Measurements from ENCODE around the gene POU2AF3. TPM values are rescaled to one million over a fixed set of nuclear protein-coding genes. Genes with fewer than 3 reads are reported as not detected.
A peak's percentile ranks its signal among the peaks of the same experiment; 100 is the strongest.

The POU2AF3 gene
- total RNA-seq, 1 experiment from 2014 or later = 2.7 TPM

- Mint-ChIP-seq H3K36me3 (no peaks in the 10 kb centered on the region), H3K4me3 (peak overlapping the region; percentile 76), H3K9me3 (no peaks in the 10 kb centered on the region), H3K27me3 (ENCODE audit: low read depth) (peaks cover 26% of the 10 kb centered on the region), H3K4me1 (peaks cover 34% of the 10 kb centered on the region), H3K27ac (no peak overlapping the region)
- DNase-seq (ENCODE audit: low spot score) (peak; percentile 74), ATAC-seq (peak; percentile 60)
- ChIA-PET POLR2A (interaction anchor here (1.3 kb wide), 1 partner anchor 124 kb away, joined by 4 read pairs; no protein-coding TSS in a partner anchor), CTCF (interaction anchor here (0.7 to 2.6 kb wide), 6 partner anchors 21 to 129 kb away, joined by 3 to 25 read pairs (median 4); no protein-coding TSS in a partner anchor)
- peak; percentile 20; the same call in 1 of the 2 replicates for TF ChIP-seq SP1 (CRISPR knock-in tag; conservative IDR thresholded peaks at IDR 0.05)
- TF ChIP-seq GABPB1 (CRISPR knock-in tag; IDR thresholded peaks at IDR 0.05) = no peak
- no peak for TF ChIP-seq PRRX2 (CRISPR knock-in tag; IDR thresholded peaks at IDR 0.05)
- TF ChIP-seq ZNF281 (CRISPR knock-in tag; IDR thresholded peaks at IDR 0.05) = no peak
- no peak for TF ChIP-seq JUN (CRISPR knock-in tag; IDR thresholded peaks at IDR 0.05)
- TF ChIP-seq PRDM15 (CRISPR knock-in tag; IDR thresholded peaks at IDR 0.05) = no peak
- TF ChIP-seq MLX (CRISPR knock-in tag; IDR thresholded peaks at IDR 0.05) = no peak
- no peak for TF ChIP-seq ATF2 (CRISPR knock-in tag; IDR thresholded peaks at IDR 0.05; ENCODE audit: borderline replicate concordance, low read depth)
- peak; percentile 47; the same call in 1 of the 2 replicates for TF ChIP-seq ARID4B (CRISPR knock-in tag; IDR thresholded peaks at IDR 0.05; ENCODE audit: borderline replicate concordance)
- TF ChIP-seq ETV6 (CRISPR knock-in tag; IDR thresholded peaks at IDR 0.05) = no peak
- TF ChIP-seq CDX4 (CRISPR knock-in tag; IDR thresholded peaks at IDR 0.05; ENCODE audit: borderline replicate concordance) = no peak
- 0 out of 2 replicates have a peak, but pooled peaks have one; percentile 79 for TF ChIP-seq ESRRA (CRISPR knock-in tag; IDR thresholded peaks at IDR 0.05; ENCODE audit: borderline replicate concordance)
- TF ChIP-seq NR1H2 (CRISPR knock-in tag; IDR thresholded peaks at IDR 0.05) = no peak
- TF ChIP-seq OVOL2 (CRISPR knock-in tag; IDR thresholded peaks at IDR 0.05; ENCODE audit: borderline replicate concordance) = no peak
- TF ChIP-seq ZNF317 (CRISPR knock-in tag; IDR thresholded peaks at IDR 0.05; ENCODE audit: borderline replicate concordance, low read depth) = no peak
- TF ChIP-seq CTCF (IDR thresholded peaks at IDR 0.05) = 0 out of 2 replicates have a peak, but pooled peaks have one; percentile 30
- no peak for TF ChIP-seq NR3C1 (CRISPR knock-in tag; conservative IDR thresholded peaks at IDR 0.05; ENCODE audit: low read depth)
- TF ChIP-seq ATF1 (CRISPR knock-in tag; IDR thresholded peaks at IDR 0.05) = no peak
- no peak for TF ChIP-seq NFYB (CRISPR knock-in tag; conservative IDR thresholded peaks at IDR 0.05; ENCODE audit: low read depth)
- TF ChIP-seq CREM (CRISPR knock-in tag; IDR thresholded peaks at IDR 0.05) = 0 out of 2 replicates have a peak, but pooled peaks have one; percentile 59
These were observed 1.0 kb downstream of the POU2AF3 start for GRCh38 chr11:111299101-111300026.

Data from WTC11 (cell line).